Suppressor macrophage (primary cell): ENCODE data around the gene RNU1-2.
"Not testable (repeated sequence)": the region's sequence is repeated elsewhere in the genome, so short reads cannot be mapped to it uniquely, and the experiment has no call there.

Source experiments
- DNase-seq, 4 experiments: peaks; one replicate each; pipeline ENCODE4 v3.0.0-alpha.2; 2020 to 2022

Gene RNU1-2

DNA sequence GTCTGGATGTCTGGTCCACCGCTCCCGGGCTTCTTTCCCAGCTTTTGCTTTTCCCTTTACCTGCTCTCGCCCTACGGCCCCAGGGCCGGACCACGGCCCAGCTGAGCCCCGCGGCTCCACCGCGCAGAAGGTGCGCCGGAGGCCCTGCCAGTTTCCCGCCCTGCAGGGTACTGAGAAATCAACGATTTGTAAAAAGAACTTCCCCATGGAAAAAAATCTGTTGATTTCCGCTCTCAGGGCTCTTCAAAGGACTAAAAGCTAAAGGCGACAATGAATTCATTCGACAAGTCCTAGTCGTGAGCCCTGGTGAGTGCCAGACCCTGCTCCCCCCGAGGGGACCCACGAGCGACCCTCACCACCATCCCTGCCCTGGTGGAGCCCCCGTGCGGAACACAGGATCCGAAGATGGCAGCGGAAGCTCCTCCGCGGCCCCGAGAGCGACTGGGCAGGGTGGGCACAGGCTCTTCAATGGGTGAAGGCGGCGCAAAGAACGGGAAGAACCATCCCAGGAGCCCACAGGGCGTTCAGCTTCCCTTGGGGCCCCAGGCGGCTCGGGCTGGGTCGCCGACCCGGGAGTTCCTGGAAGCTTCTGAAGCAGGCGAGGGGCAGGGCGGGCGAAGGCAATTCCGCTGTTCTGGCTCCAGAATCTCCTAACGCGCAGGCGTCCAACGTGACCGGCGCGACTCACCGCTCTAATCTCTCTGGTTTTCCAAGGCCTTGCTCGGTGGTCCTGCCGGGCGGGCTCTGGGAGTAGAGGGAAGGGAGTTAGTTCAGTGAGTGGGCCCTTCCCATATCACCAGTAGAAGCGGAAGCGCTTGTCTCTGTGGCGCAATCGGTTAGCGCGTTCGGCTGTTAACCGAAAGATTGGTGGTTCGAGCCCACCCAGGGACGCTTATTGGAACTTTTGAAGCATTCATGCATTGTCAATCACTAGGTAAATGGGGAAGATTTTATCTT, 6.6 kb upstream of the RNU1-2 start:
- peak; percentile 83 to 91 (median 90) for DNase-seq

DNA sequence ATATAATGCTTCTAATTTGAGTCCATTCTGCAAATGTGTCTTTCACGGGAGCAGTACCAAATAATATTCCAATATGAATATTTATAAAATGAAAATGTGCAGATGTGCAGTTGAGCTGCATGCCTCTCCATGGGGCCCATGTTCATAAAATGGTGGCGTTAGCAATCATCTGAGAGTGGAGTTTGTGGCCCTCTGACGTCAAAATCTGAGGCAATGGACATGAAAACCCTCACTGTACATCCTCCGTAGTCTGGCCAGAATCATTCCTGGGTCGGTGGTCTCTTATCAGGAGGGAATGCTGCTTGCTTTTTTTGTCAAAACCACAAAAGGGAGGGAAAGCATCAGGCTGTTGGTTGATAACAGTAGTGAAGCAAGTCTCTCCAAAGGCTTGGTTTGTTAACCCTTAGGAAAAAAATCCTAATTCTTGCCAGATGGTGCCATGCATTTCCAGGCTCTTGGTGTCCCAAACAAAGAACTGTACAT, 5.2 kb upstream of the RNU1-2 start:
- DNase-seq = not testable (repeated sequence)

DNA sequence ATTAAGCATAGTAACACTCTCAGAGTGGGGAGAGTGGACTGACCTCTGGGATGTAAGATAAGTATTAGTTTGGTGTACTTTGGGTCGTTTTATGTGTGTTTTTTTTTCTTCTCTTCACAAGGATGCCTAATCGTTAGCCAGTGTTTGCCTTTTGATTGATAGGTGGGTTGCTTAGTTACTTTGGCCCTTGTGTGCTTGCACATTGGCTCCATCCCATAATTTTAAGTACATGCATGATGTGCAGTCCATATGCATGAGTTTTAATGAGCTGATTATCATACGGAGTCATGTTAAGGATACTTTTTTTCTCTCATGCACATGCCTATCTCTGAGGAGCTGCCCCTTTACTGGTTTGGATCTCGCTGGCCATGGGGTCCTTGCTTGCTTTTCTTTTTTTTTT, 4.7 kb upstream of the RNU1-2 start:
- DNase-seq = not testable (repeated sequence)

DNA sequence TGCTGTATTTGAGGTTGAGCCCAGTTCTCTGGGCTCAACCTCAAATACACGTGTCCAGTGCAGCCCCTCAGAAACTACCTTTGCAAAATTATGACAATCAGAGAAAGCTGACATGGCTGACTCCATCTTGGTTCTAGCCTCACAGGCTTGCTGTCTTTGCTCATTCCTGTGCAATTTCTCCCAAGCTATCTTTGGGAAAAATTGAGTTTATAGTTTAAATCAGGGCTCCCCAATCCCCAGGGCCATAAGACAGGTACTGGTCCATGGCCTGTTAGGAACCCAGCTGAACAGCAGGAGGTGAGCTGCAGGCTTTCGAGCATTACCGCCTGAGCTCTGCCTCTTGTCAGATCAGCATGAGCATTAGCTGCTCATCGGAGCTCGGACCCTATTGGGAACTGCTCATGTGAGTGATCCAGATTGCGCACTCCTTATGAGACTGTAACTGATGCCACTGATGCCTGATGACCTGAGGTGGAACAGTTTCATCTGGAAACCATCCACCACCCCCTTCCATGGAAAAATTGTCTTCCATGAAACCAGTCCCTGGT, 2.7 kb upstream of the RNU1-2 start:
- not testable (repeated sequence) for DNase-seq

DNA sequence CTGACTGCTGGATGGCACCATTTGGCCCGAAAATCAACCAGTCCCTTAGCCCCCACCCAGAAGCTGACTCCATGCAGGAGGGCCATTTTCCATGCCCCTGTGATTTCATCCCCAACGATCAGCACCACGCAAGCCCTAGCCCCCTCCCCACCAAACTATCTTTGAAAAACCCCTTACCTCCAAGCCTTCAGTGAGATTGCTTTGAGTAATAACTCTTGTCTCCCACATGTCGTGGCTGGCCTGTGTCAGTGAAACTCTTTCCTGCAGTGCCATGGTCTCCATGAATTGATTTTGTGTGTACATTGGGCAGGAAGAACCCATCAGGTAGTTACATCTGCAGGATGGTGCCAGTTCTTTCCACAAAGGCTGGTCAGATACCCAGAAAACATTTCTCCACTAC, 2.0 kb upstream of the RNU1-2 start:
- not testable (repeated sequence) for DNase-seq

DNA sequence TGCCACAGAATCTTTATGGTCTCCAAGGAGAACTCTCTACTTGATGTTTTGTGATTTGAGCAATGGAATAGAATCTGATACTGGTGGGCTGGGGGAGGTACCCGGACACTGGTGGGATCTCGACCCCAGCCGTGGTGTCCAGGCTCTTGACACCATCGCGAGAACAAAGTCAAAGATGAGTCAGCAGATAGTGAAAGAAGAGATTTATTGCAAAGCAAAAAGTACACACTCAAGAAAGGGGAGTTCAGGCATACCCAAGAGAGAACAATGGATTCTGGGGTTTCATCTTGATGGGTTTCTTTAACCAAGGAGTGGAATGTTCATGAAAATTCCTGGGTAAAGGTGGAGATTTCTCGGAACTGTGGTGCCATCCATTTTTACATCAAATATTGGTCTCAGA, 1.4 kb upstream of the RNU1-2 start:
- DNase-seq = not testable (repeated sequence)

DNA sequence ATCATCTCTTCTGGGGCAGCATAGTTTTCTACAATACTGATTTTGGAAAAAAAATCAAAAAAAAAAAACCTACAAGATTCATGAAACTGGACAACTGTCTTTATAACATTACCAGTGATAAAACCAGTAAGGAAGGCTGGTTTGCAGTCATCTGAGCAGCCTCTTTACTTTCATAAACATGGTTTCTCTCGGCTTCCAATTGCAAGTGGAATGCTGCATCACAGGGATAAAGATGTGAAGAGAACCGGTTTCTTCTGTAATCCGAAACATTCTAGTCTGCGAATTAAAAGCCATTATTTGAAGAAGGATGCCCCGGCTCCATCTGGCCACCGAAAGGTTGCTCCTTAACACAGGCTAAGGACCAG, 565 bp upstream of the RNU1-2 start:
- DNase-seq = not testable (repeated sequence)

DNA sequence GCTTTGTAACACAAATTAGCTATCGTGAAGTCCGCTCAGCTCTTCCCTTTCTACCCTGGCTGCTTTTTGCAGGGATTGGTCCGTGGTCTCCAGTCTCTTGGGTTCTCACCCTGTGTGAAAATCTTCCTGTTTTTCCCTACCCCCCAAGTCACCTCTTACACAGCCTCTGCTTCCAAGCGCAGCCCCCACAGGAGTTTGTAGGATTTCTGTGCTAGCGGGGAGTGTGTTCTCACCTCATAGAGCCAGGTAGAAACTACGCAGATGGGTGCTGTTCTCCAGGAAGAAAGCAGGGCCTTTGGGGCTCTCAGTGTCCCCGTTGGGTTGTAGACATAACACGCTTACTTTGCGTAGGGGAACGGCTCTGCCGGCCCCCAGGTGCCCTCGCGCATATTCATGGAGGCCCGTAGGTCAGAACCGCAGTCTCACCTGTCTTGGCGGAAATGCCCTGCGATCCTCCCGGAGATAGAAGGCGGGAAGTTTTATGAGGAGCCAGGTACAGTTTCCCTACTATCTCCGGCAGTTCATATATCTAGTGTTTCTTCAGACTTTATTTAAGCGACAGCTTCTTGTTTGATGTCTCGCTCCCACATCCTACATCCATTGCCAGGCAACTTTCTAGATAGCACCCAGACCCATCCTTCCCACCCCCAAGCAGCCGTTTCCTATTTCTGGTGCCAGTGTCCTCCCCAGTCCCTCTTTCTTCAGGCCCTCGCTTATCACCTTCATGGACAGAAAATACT, 706 bp downstream of the RNU1-2 start:
- DNase-seq = peak; percentile 66 to 85 (median 76)

DNA sequence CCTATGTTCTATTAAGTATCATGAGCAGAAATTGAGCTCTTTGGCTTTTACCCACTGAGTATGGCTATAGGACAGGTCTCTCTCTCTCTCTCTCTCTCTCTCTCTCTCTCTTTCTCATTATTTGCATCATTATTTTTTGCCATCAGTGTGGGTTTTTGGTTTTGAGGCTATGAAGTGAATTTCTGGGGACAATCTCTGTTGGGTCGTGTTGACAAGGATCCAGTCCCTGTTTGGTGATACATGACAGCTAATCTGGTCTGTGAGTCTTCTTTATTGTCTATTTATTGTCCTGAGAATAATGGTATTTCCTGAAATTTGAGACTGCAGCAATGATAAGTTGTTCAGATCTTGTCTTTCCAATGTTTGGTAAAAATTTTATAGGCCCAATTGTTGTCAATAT, 1.9 kb downstream of the RNU1-2 start:
- DNase-seq = not testable (repeated sequence)

DNA sequence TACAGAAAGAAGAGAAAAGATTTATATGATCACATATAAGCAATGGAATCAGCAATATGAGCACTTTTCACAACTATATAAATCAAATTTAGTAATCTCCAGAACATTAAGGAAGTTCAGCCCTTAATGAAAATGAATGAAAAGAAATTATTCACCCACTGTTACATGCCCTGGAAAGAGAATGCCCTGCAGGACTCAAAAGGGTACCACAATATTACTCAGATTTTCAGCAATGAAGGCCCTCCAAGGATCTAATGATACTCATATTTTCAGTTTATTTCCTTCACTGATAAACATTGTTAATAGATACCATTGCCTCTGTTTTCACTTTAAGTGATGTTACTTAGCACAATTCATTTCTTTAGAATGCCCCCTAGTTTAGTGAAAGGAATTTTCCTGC, 2.5 kb downstream of the RNU1-2 start:
- not testable (repeated sequence) for DNase-seq

DNA sequence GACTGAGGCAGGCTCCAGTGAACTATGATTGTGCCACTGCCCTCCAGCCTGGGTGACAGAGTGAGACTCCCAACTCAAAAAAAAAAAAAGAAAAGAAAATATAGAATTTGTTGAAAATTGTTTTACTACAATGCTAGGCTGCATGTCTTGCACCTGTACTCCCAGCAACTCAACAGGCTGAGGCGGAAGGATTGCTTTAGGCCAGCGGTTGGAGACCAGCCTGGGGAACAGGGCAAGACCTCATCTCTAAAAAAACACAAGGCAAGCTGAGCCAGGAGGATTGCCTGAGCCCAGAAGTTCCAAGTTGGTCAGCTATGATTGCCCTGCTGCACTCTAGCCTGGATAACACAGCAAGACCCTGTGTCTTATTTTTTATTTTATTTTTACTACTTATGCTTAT, 3.2 kb downstream of the RNU1-2 start:
- DNase-seq = not testable (repeated sequence)

DNA sequence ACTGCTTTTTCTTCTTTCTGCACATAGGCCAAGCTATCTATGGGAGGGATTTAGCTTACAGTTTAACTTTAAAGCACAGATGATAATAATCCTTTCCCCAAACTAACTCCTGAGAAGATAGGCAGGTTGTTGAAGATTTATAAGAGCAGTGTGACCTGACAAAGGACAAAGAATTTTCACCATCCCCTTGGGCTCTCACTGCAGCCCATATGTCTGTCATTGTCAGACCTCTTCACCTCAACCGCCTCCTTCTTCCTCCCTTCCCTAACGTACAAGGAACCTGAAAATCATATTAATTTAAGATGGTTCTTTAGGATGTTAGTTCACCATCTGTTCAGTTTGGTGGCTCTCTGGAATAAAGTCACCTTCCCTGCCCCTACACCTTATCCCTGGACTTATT, 5.0 kb downstream of the RNU1-2 start:
- no peak for DNase-seq

DNA sequence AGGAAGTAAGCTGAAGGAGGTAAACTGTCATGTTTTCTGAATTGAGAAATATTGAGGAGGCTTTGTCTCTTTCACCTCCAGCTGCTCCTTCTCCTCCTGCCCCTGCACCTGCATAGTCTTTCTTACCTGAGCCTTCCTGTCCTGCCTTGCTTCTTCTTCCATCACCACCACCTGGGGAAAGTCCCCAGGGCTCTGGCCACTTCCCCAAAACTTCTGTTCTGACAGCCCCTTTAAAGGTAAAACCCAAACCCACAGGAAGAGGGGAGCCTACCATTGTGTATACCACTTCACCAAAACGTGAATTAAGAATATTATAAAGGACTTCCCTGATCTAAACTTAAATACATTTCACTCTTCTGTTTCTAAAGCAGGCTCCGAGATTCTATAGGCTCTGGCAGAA, 5.6 kb downstream of the RNU1-2 start:
- DNase-seq = not testable (repeated sequence)

DNA sequence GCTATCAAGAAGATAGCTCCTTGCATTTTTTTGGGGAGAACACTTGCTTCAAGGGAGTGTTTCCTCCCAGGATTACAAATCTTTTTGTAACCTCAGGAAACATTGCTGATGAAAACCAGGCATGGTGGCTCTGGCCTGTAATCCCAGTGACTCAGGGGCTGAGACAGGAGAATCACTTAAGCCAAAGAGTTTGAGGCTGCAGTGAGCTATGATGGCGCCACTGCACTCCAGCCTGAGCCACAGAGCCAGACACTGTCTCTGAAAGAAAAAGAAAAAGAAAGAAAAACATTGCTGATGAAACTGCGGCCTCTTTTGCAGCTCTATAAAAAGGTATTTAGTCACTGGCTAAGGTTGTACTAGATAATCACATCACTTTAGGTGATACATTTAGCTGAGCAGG, 7.3 kb downstream of the RNU1-2 start:
- peak in 2 of 4 experiments; percentile 30 to 42 for DNase-seq

DNA sequence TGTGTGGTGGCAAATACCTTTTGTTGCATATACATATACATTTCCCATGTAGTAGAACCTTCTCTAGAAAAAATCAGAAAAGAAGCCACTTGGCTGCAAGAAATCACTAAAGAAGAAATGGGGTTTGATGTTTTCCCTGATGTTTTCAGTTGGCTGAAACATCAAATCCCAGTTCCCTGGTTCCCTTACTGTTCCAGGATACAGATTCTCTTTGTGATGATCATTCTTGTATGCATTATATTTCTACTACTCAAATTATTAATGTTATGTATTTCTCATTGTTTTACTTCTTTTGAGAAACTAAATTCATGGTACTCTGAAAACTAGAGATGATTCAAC, 7.6 kb downstream of the RNU1-2 start:
- DNase-seq = no peak

DNA sequence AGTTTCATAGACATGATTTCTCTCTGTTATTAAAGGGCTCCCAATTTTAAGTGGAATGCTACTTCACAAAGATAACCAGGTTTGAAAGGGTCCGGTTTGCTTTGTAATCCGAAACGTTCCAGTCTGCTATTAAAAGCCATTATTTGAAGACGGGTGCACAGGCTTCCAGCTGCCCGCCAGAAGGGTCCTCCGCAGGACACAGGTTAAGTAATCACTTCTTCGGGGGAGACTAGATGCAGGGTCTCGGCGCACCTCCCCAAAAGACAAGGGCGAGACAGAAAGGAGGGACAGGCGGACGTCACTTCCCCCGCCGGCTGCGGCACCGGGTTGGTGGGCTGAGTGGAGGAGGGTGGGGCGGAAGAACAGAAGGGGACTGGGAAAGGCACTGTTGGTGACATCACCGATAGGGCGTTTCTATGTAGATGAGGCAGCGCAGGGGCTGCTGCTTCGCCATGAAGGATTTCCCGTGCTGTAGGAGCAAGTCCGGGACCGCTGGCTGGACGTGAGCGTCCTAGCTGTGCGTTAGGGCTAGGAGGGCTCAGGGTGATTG, 8.9 kb downstream of the RNU1-2 start:
- peak; percentile 97 to 99 (median 99) for DNase-seq

DNA sequence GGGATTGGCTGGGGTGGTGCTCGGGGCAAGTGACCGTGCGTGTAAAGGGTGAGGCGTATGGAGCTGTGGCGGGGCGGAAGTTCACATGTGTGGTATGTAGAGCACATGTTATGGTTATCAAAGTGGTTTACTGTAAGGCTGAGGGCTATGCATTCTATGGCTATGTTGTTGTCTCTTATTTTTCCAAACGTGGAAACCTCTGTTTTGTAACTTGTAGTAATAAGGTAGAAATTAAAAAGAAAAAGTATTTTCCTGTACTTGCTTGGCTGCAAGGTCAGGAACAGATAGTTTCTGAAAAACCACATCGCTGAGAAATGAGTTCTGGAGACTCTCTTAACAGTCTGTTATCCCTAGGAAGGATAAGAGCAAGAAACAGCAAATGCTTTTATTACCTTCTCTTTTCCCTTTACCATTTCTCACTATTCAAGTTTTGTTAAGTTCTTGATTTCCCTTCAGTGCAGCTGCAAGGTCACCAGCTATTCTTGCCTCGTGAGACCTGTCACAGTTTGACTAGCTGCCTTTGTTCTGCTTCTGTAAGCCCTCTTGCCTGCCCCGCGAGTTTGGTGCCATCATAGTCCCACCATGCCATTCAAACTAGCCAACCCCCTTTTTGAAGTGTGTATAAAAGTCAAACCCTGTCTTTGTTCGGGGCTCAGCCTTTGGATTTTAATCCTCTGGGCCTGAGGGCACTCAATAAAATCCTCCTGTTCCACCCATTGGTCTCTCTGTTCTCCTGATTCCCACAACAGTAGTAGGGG, 9.5 kb downstream of the RNU1-2 start:
- peak in 3 of 4 experiments; percentile 56 to 77 (median 60) for DNase-seq

DNA sequence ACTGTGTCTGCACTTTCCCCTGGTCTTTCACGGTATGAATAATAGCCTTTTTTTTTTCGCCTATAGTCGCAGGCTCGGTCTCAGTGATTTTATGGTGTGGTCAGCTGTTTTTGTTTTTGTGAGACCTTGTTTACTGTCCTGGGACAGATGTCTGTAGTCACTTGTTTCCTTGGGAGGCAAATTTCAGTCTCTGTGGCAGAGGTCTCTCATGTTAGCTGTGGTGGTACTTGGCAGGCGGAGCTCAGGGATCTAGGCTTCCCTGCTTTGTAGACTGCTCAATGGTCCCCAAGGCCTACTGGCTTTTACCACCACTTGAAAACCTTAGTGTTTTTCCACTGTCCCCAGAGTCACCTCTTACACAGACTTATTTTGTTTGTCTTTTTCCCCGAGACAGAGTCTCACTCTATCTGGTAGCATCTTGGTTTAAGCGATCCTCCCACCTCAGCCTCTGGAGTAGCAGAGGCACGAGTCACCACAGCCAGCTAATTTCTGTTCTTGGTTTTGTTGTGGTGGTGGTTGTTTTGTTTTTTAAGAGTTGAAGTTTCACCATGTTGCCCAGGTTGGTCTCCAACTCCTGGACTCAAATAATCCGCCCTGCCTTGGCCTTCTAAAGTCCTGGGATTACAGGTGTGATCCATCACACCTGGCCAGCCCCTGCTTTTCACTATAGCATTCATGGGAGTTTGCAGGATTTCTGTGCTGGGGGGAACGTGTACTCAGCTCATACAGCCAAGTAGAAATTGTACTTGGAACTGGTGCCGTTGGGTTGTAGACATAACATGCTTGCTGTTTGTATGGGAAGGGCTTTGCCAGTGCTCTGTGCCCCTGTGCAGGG, 10.3 kb downstream of the RNU1-2 start:
- DNase-seq = no peak

DNA sequence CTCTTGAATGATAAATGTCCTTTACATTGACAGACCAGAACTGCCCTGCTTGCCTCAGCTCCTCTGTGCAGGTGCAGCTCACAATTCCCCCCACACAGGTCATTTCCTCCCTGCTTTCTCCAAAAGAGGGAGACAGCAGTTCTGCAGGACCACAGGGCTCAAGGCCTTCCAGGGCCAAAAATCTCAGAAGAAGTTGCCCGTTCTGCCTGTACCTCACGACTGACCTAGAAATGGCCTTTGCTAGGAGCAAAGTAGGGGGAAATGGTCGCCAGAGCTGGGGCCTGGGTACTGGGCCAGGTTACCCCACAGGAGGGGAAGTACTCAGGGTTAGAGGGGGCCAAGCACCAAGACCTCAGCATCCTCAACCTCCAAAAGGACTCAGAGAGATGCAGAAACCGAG, 11.1 kb downstream of the RNU1-2 start:
- DNase-seq = no peak

DNA sequence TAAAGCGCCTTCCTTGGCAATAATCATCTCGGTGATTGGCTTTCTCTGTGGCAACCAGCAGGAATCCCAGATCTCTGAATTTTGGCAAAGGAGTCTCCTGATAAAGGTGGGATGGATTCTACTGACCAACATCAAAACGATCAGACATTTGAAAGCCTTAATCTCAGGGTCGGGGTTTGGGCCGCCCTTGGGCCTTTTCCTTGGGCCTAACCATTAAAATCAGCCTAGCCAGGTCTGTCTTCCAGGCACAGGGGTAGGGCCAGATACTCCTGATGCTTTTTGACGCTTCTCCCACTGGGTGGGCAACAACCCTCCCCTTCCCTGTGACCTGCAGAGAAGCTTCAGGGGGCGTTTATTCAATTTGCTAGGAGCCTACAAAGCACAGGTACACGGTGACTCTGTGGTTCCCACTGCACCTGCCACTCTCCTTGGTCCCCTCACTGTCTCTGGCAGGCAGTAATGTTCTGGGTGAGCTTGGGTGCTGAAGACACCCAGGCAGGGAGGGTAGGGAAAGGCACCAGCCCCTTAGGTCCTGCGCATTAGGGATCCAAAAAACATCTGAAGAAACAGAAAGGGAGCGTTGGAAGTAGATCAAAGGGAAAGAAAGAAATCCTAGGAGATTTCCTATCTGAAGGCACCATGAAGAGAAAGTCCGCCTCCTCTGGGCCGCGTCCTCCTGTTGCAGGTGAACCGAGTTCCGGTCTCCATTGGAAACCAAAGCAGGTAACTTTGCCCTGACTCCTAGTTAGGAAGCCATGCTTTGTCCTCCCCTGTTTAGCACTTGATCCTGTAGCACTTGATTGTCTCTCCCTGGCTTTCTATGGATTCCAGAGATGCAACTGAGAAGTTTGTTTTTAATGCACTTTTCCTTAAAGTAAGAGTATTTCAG, 12.3 kb downstream of the RNU1-2 start:
- DNase-seq = no peak
